ENCODE results near the gene HBS1L. TPM values are rescaled to one million over a fixed set of nuclear protein-coding genes. Genes with fewer than 3 reads are reported as not detected.

Gene HBS1L
- polyA plus RNA-seq, 1 of the 3 experiments (the other 2 are of a cell fraction): 19.0 TPM

GRCh38 chr6:135075018-135075417, 20.4 kb upstream of the HBS1L start:
- Histone ChIP-seq H3K27me3 (ENCODE audit: insufficient read depth) (no peaks in the 10 kb centered on the region), H3K9me3 (no peaks in the 10 kb centered on the region), H4K20me1 (ENCODE audit: insufficient read depth) (no peaks in the 10 kb centered on the region), H3K79me2 (ENCODE audit: insufficient read depth) (no peaks in the 10 kb centered on the region), H3K27ac (ENCODE audit: low read depth in 2 of 2, low read length in 1 of 2) (no peak overlapping the region), H3K9me2 (no peaks in the 10 kb centered on the region), H3K4me2 (no peak overlapping the region), H3K4me1 (ENCODE audit: control insufficient read depth in 1 of 2, insufficient read depth in 2 of 2, low read depth in 1 of 2, low read length in 1 of 2) (no peaks in the 10 kb centered on the region), H2AFZ (ENCODE audit: low read depth) (no peak overlapping the region), H3K4me3 (ENCODE audit: low read depth in 2 of 2, low read length in 1 of 2) (no peak overlapping the region), H3K9ac (no peak overlapping the region), H3K36me3 (replicated peaks in 1 of 2; ENCODE audit: control insufficient read depth in 1 of 2, insufficient read depth in 2 of 2, low read length in 1 of 2) (no peaks in the 10 kb centered on the region), H3F3A (replicated peaks; ENCODE audit: insufficient read depth) (no peaks in the 10 kb centered on the region)
- 92% methylated on average over 1 of the region's 1 CpG for WGBS (ENCODE audit: low lambda C conversion rate)
- ChIA-PET CTCF (no interaction called here), POLR2A (no interaction called here)
- no peak for TF ChIP-seq REST (IDR thresholded peaks at IDR 0.05; ENCODE audit: low read depth, low read length)
- no peak for TF ChIP-seq USF1 (IDR thresholded peaks at IDR 0.05; ENCODE audit: borderline replicate concordance, low read depth)
- TF ChIP-seq TCF12 (IDR thresholded peaks at IDR 0.05): no peak
- TF ChIP-seq ZBTB33 (IDR thresholded peaks at IDR 0.05; ENCODE audit: borderline replicate concordance, low read depth): no peak
- no peak for TF ChIP-seq MXI1 (IDR thresholded peaks at IDR 0.05; ENCODE audit: low read depth, low read length)
- TF ChIP-seq EZH2phosphoT487 (IDR thresholded peaks at IDR 0.05; ENCODE audit: borderline replicate concordance, low read depth): no peak
- TF ChIP-seq RCOR1 (IDR thresholded peaks at IDR 0.05; ENCODE audit: low read length): no peak
- no peak for TF ChIP-seq CHD2 (IDR thresholded peaks at IDR 0.05; ENCODE audit: low read length, partially characterized antibody)
- TF ChIP-seq, protein P1, sequence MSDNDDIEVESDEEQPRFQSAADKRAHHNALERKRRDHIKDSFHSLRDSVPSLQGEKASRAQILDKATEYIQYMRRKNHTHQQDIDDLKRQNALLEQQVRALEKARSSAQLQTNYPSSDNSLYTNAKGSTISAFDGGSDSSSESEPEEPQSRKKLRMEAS (IDR thresholded peaks at IDR 0.05; ENCODE audit: low read depth): no peak
- TF ChIP-seq FOSL2 (IDR thresholded peaks at IDR 0.05; ENCODE audit: borderline replicate concordance, low read depth): no peak
- TF ChIP-seq, protein P2, sequence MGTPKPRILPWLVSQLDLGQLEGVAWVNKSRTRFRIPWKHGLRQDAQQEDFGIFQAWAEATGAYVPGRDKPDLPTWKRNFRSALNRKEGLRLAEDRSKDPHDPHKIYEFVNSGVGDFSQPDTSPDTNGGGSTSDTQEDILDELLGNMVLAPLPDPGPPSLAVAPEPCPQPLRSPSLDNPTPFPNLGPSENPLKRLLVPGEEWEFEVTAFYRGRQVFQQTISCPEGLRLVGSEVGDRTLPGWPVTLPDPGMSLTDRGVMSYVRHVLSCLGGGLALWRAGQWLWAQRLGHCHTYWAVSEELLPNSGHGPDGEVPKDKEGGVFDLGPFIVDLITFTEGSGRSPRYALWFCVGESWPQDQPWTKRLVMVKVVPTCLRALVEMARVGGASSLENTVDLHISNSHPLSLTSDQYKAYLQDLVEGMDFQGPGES (IDR thresholded peaks at IDR 0.05; ENCODE audit: low read depth, low read length): no peak
- TF ChIP-seq JUND (IDR thresholded peaks at IDR 0.05): no peak
- no peak for TF ChIP-seq FOXJ3 (CRISPR knock-in tag; IDR thresholded peaks at IDR 0.05)
- TF ChIP-seq POLR2AphosphoS5 (IDR thresholded peaks at IDR 0.05; ENCODE audit: low read depth, low read length): no peak
- TF ChIP-seq RXRA (IDR thresholded peaks at IDR 0.05; ENCODE audit: borderline replicate concordance, low read depth): no peak
- TF ChIP-seq TEAD4 (IDR thresholded peaks at IDR 0.05; ENCODE audit: borderline replicate concordance, insufficient read depth): no peak
- no peak for TF ChIP-seq ELF1 (IDR thresholded peaks at IDR 0.05)
- TF ChIP-seq FOXM1 (IDR thresholded peaks at IDR 0.05; ENCODE audit: low read depth): no peak
- TF ChIP-seq SIN3A (IDR thresholded peaks at IDR 0.05; ENCODE audit: borderline replicate concordance, low read depth, low read length): no peak
- no peak for TF ChIP-seq EP300 (IDR thresholded peaks at IDR 0.05; ENCODE audit: borderline replicate concordance in 1 of 2, low read depth in 1 of 2, low read length in 1 of 2)
- DNase-seq: no peak
